Stimulated activated naive CD8-positive, alpha-beta T cell treated with anti-CD3 and anti-CD28 coated beads, Interleukin-15, Interleukin-2, amounts not matched to agents 100 ng/mL and 50 ng/mL, for 24 hours (primary cell): ENCODE results near the gene XIST.

Source experiments
- H3K27ac Mint-ChIP-seq: one replicate; pipeline ENCODE4 v1.8.0; 2021; ENCODE audit warnings: mild to moderate bottlenecking, mixed read lengths
- H3K27me3 Mint-ChIP-seq: one replicate; pipeline ENCODE4 v1.8.0; 2021; ENCODE audit warnings: mixed read lengths
- H3K36me3 Mint-ChIP-seq: one replicate; pipeline ENCODE4 v1.8.0; 2021; ENCODE audit warnings: low read depth, mixed read lengths
- H3K4me1 Mint-ChIP-seq: one replicate; pipeline ENCODE4 v1.8.0; 2021; ENCODE audit warnings: low read depth, mixed read lengths
- H3K4me3 Mint-ChIP-seq: one replicate; pipeline ENCODE4 v1.8.0; 2021; ENCODE audit warnings: mild to moderate bottlenecking, mixed read lengths
- H3K9me3 Mint-ChIP-seq: one replicate; pipeline ENCODE4 v1.8.0; 2021; ENCODE audit warnings: mixed read lengths

Gene XIST

GRCh38 chrX:73849073-73849472, 3.4 kb downstream of the XIST start:
- peaks cover 5% of the 10 kb centered on the region for H3K9me3 Mint-ChIP-seq
- no peaks in the 10 kb centered on the region for H3K36me3 Mint-ChIP-seq
- H3K4me1 Mint-ChIP-seq, result no peaks in the 10 kb centered on the region
- H3K4me3 Mint-ChIP-seq, result no peak overlapping the region
- no peak overlapping the region for H3K27ac Mint-ChIP-seq
- H3K27me3 Mint-ChIP-seq, result no peaks in the 10 kb centered on the region

- Mint-ChIP-seq H3K9me3 (peaks cover 5% of the 10 kb centered on the region), H3K4me1 (no peaks in the 10 kb centered on the region), H3K4me3 (no peak overlapping the region)
Measured at GRCh38 chrX:73847991-73848390, 4.5 kb downstream of the XIST start.

GRCh38 chrX:73847100-73847499, 5.4 kb downstream of the XIST start:
- Mint-ChIP-seq H3K9me3 (peaks cover 5% of the 10 kb centered on the region), H3K36me3 (no peaks in the 10 kb centered on the region), H3K4me3 (no peak overlapping the region), H3K4me1 (no peaks in the 10 kb centered on the region), H3K27me3 (no peaks in the 10 kb centered on the region), H3K27ac (no peak overlapping the region)

More at GRCh38 chrX:73847991-73848390, 4.5 kb downstream of the XIST start:
- no peaks in the 10 kb centered on the region for H3K27me3 Mint-ChIP-seq
- H3K36me3 Mint-ChIP-seq, result no peaks in the 10 kb centered on the region
- no peak overlapping the region for H3K27ac Mint-ChIP-seq

- H3K36me3 Mint-ChIP-seq, result no peaks in the 10 kb centered on the region
- H3K27ac Mint-ChIP-seq, result no peak overlapping the region
- H3K4me1 Mint-ChIP-seq, result no peaks in the 10 kb centered on the region
- H3K4me3 Mint-ChIP-seq, result no peak overlapping the region
- H3K9me3 Mint-ChIP-seq, result no peaks in the 10 kb centered on the region
- no peaks in the 10 kb centered on the region for H3K27me3 Mint-ChIP-seq
Measured at GRCh38 chrX:73842541-73843234, 9.8 kb downstream of the XIST start.

GRCh38 chrX:73841337-73841736, 11.2 kb downstream of the XIST start:
- no peaks in the 10 kb centered on the region for H3K27me3 Mint-ChIP-seq
- H3K27ac Mint-ChIP-seq, result no peak overlapping the region
- H3K36me3 Mint-ChIP-seq, result no peaks in the 10 kb centered on the region
- H3K4me3 Mint-ChIP-seq, result no peak overlapping the region
- no peaks in the 10 kb centered on the region for H3K9me3 Mint-ChIP-seq
- H3K4me1 Mint-ChIP-seq, result no peaks in the 10 kb centered on the region

GRCh38 chrX:73840120-73840924, 12.2 kb downstream of the XIST start:
- H3K9me3 Mint-ChIP-seq, result no peaks in the 10 kb centered on the region
- no peaks in the 10 kb centered on the region for H3K36me3 Mint-ChIP-seq
- no peaks in the 10 kb centered on the region for H3K27me3 Mint-ChIP-seq
- no peak overlapping the region for H3K27ac Mint-ChIP-seq
- H3K4me3 Mint-ChIP-seq, result no peak overlapping the region
- H3K4me1 Mint-ChIP-seq, result no peaks in the 10 kb centered on the region

- no peak overlapping the region for H3K4me3 Mint-ChIP-seq
- H3K4me1 Mint-ChIP-seq, result no peaks in the 10 kb centered on the region
- no peaks in the 10 kb centered on the region for H3K9me3 Mint-ChIP-seq
- H3K36me3 Mint-ChIP-seq, result no peaks in the 10 kb centered on the region
- H3K27ac Mint-ChIP-seq, result no peak overlapping the region
- no peaks in the 10 kb centered on the region for H3K27me3 Mint-ChIP-seq
Measured at GRCh38 chrX:73839152-73839551, 13.4 kb downstream of the XIST start.

GRCh38 chrX:73838123-73838522, 14.4 kb downstream of the XIST start:
- H3K4me3 Mint-ChIP-seq, result no peak overlapping the region

GRCh38 chrX:73836956-73837477, 15.5 kb downstream of the XIST start:
- H3K27me3 Mint-ChIP-seq, result no peaks in the 10 kb centered on the region
- H3K9me3 Mint-ChIP-seq, result no peaks in the 10 kb centered on the region
- no peaks in the 10 kb centered on the region for H3K4me1 Mint-ChIP-seq
- H3K4me3 Mint-ChIP-seq, result no peak overlapping the region
- H3K36me3 Mint-ChIP-seq, result no peaks in the 10 kb centered on the region
- H3K27ac Mint-ChIP-seq, result no peak overlapping the region

More at GRCh38 chrX:73838123-73838522, 14.4 kb downstream of the XIST start:
- Mint-ChIP-seq H3K9me3 (no peaks in the 10 kb centered on the region), H3K27me3 (no peaks in the 10 kb centered on the region), H3K27ac (no peak overlapping the region), H3K4me1 (no peaks in the 10 kb centered on the region), H3K36me3 (no peaks in the 10 kb centered on the region)

- no peaks in the 10 kb centered on the region for H3K36me3 Mint-ChIP-seq
- H3K27ac Mint-ChIP-seq, result no peak overlapping the region
- no peaks in the 10 kb centered on the region for H3K9me3 Mint-ChIP-seq
- no peaks in the 10 kb centered on the region for H3K4me1 Mint-ChIP-seq
- H3K4me3 Mint-ChIP-seq, result no peak overlapping the region
- H3K27me3 Mint-ChIP-seq, result no peaks in the 10 kb centered on the region
Measured at GRCh38 chrX:73834219-73834618, 18.3 kb downstream of the XIST start.

GRCh38 chrX:73832319-73832718, 20.2 kb downstream of the XIST start:
- Mint-ChIP-seq H3K4me3 (no peak overlapping the region), H3K27ac (no peak overlapping the region), H3K4me1 (no peaks in the 10 kb centered on the region), H3K27me3 (peaks cover 2% of the 10 kb centered on the region), H3K9me3 (no peaks in the 10 kb centered on the region), H3K36me3 (no peaks in the 10 kb centered on the region)

- H3K4me1 Mint-ChIP-seq, result no peaks in the 10 kb centered on the region
- no peaks in the 10 kb centered on the region for H3K36me3 Mint-ChIP-seq
- no peak overlapping the region for H3K27ac Mint-ChIP-seq
- H3K9me3 Mint-ChIP-seq, result no peaks in the 10 kb centered on the region
- peaks cover 2% of the 10 kb centered on the region for H3K27me3 Mint-ChIP-seq
- no peak overlapping the region for H3K4me3 Mint-ChIP-seq
Measured at GRCh38 chrX:73831500-73831899, 21.0 kb downstream of the XIST start.

GRCh38 chrX:73830489-73831414, 21.8 kb downstream of the XIST start:
- no peak overlapping the region for H3K4me3 Mint-ChIP-seq
- no peak overlapping the region for H3K27ac Mint-ChIP-seq
- H3K27me3 Mint-ChIP-seq, result peaks cover 2% of the 10 kb centered on the region
- no peaks in the 10 kb centered on the region for H3K4me1 Mint-ChIP-seq
- H3K36me3 Mint-ChIP-seq, result no peaks in the 10 kb centered on the region
- H3K9me3 Mint-ChIP-seq, result no peaks in the 10 kb centered on the region

- Mint-ChIP-seq H3K36me3 (no peaks in the 10 kb centered on the region), H3K9me3 (no peaks in the 10 kb centered on the region), H3K27ac (no peak overlapping the region), H3K4me3 (no peak overlapping the region), H3K27me3 (peaks cover 2% of the 10 kb centered on the region), H3K4me1 (no peaks in the 10 kb centered on the region)
Measured at GRCh38 chrX:73829890-73830466, 22.5 kb downstream of the XIST start.
